C4-2B (cell line): ENCODE results near the gene SLCO2A1.

Experiments used
- ZFX ChIP-seq: fragments of 450-650 bp; IDR thresholded peaks from 2 replicates; pipeline ENCODE4 v1.6.1; 2017
- TF ChIP-seq, protein P1 (sequence below): fragments of 450-650 bp; conservative IDR thresholded peaks from 2 replicates; pipeline ENCODE4 v1.5.1; 2017; ENCODE audit warnings: mild to moderate bottlenecking

- TF ChIP-seq, protein P1, sequence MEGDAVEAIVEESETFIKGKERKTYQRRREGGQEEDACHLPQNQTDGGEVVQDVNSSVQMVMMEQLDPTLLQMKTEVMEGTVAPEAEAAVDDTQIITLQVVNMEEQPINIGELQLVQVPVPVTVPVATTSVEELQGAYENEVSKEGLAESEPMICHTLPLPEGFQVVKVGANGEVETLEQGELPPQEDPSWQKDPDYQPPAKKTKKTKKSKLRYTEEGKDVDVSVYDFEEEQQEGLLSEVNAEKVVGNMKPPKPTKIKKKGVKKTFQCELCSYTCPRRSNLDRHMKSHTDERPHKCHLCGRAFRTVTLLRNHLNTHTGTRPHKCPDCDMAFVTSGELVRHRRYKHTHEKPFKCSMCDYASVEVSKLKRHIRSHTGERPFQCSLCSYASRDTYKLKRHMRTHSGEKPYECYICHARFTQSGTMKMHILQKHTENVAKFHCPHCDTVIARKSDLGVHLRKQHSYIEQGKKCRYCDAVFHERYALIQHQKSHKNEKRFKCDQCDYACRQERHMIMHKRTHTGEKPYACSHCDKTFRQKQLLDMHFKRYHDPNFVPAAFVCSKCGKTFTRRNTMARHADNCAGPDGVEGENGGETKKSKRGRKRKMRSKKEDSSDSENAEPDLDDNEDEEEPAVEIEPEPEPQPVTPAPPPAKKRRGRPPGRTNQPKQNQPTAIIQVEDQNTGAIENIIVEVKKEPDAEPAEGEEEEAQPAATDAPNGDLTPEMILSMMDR, result no peak
- TF ChIP-seq ZFX, result no peak
These were observed 28.0 kb upstream of the SLCO2A1 start for GRCh38 chr3:134057654-134058110.
